HepG2 (cell line): ENCODE data around the gene KHNYN. TPM values are rescaled to one million over a fixed set of nuclear protein-coding genes. Genes with fewer than 3 reads are reported as not detected.

Source experiments
- DPF2 ChIP-seq: sonication (generic); formaldehyde crosslinking; IDR thresholded peaks from 2 replicates; pipeline ENCODE4 v1.4.0; 2020; ENCODE audit warnings: mild to moderate bottlenecking, low read depth, missing genetic modification reagents, borderline replicate concordance
- GATAD1 ChIP-seq: IDR thresholded peaks from 2 replicates; pipeline ENCODE4 v1.6.1; 2016; ENCODE audit warnings: missing genetic modification reagents, missing compliant biosample characterization
- KDM2A ChIP-seq: sonication (generic); formaldehyde crosslinking; IDR thresholded peaks from 2 replicates; pipeline ENCODE4 v1.4.0; 2020; ENCODE audit warnings: low read depth, missing genetic modification reagents, borderline replicate concordance
- SAP130 ChIP-seq: IDR thresholded peaks from 2 replicates; pipeline ENCODE4 v1.6.1; 2016; ENCODE audit warnings: low read depth
- ZMYM4 ChIP-seq: sonication (generic); formaldehyde crosslinking; IDR thresholded peaks from 2 replicates; pipeline ENCODE4 v1.8.1; 2023; ENCODE audit warnings: mild to moderate bottlenecking, missing genetic modification reagents
- ZNF10 ChIP-seq: sonication (generic); formaldehyde crosslinking; IDR thresholded peaks from 2 replicates; pipeline ENCODE4 v1.4.0; 2020; ENCODE audit warnings: mild to moderate bottlenecking, low read depth, missing genetic modification reagents, borderline replicate concordance
- ZNF124 ChIP-seq: sonication (generic); formaldehyde crosslinking; IDR thresholded peaks from 2 replicates; pipeline ENCODE4 v1.4.0; 2020; ENCODE audit warnings: missing genetic modification reagents
- polyA plus RNA-seq, 8 experiments: library from polyadenylated mRNA; depleted of rRNA in 3 of 8; stranded (reverse) in 7 of 8; unstranded in 1 of 8; fragments of >200 nt; fragmentation: Illumina TruSeq in 4 of 8; extraction: Trizol in 4 of 8; gene quantifications; 2 replicates each; pipeline versions ENCODE4 v1.2.1 to v1.2.3, GENCODE V29; 2011 to 2016; ENCODE audit warnings: low read depth in 4 of 8, missing spikeins in 1 of 8, mixed read lengths in 1 of 8; ENCODE audit not compliant: insufficient read depth in 1 of 8
- total RNA-seq, 5 experiments: library from RNA; depleted of rRNA; stranded (reverse); fragments of >200 nt; fragmentation: Illumina TruSeq; extraction: Trizol; gene quantifications; 2 replicates each; pipeline ENCODE4 v1.2.3, GENCODE V29; 2016; ENCODE audit warnings: low read depth in 1 of 5
- TF ChIP-seq, protein P1 (sequence below): sonication (generic); formaldehyde crosslinking; IDR thresholded peaks from 2 replicates; pipeline ENCODE4 v1.5.1; 2020; ENCODE audit warnings: missing genetic modification reagents, mild to moderate bottlenecking, borderline replicate concordance
- TF ChIP-seq, protein P2 (sequence below): sonication (generic); formaldehyde crosslinking; conservative IDR thresholded peaks from 2 replicates; pipeline ENCODE4 v1.4.0; 2020; ENCODE audit warnings: mild to moderate bottlenecking, missing genetic modification reagents, moderate library complexity
- TF ChIP-seq, protein P3 (sequence below): IDR thresholded peaks from 2 replicates; pipeline ENCODE4 v1.6.1; 2016; ENCODE audit warnings: low read depth
- TF ChIP-seq, protein P4 (sequence below): sonication (generic); formaldehyde crosslinking; conservative IDR thresholded peaks from 2 replicates; pipeline ENCODE4 v1.8.0; 2022; ENCODE audit warnings: mild to moderate bottlenecking, moderate library complexity, missing genetic modification reagents
- TF ChIP-seq, protein P5 (sequence below): sonication (generic); formaldehyde crosslinking; IDR thresholded peaks from 2 replicates; pipeline ENCODE4 v1.4.0; 2020; ENCODE audit warnings: missing genetic modification reagents
- TF ChIP-seq, protein P6 (sequence below): sonication (generic); formaldehyde crosslinking; IDR thresholded peaks from 2 replicates; pipeline ENCODE4 v1.4.0; 2020; ENCODE audit warnings: missing genetic modification reagents

The KHNYN gene
- total and polyA plus RNA-seq, 2 of the 13 experiments (the other 11 are each of a cell fraction or from before 2014, with no cell fraction given), result 52.8 to 75.7 TPM

DNA sequence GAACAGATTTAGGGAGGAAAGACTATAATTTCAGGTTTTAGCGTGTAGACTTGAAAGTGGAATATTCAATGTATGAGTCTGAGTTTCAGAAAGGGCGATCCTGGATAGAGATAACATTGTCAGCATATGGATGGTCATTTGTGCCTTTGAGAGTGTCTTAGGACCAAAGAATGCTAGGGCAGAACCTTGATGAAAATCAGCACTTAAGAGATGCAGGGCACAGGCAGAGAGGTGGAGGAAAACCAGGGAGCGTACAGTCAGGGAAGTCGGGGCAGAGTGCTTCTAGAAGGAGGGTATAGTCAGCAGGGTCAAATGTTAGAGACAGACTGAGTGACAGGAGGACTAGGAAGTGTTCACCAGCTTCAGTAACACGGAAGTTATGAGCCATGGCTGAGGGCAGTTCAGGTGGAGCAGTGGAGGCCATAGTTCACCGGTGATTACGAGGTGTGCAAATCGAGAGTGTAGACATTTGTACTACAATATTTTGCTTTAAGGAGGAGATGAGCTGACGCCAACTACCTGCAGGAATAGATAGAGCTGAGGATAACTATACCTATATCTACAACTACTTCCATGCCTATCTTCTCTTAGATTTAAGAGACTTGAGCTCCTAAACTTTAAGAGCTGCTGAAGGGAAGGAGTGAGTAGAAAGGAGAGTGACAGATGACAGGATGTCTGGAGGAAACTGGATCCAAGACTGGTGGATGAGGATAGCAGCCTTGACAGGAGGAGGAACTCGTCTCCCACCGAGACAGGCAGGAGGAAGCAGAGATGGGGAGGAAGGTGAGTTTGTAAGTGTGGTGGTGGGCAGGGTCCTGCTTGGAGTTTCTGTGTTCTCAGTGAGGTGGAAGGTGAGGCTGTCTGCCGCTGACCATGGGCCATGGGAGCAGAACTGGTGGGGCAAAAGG, 6.8 kb upstream of the KHNYN start (continued):
- TF ChIP-seq, protein P1, sequence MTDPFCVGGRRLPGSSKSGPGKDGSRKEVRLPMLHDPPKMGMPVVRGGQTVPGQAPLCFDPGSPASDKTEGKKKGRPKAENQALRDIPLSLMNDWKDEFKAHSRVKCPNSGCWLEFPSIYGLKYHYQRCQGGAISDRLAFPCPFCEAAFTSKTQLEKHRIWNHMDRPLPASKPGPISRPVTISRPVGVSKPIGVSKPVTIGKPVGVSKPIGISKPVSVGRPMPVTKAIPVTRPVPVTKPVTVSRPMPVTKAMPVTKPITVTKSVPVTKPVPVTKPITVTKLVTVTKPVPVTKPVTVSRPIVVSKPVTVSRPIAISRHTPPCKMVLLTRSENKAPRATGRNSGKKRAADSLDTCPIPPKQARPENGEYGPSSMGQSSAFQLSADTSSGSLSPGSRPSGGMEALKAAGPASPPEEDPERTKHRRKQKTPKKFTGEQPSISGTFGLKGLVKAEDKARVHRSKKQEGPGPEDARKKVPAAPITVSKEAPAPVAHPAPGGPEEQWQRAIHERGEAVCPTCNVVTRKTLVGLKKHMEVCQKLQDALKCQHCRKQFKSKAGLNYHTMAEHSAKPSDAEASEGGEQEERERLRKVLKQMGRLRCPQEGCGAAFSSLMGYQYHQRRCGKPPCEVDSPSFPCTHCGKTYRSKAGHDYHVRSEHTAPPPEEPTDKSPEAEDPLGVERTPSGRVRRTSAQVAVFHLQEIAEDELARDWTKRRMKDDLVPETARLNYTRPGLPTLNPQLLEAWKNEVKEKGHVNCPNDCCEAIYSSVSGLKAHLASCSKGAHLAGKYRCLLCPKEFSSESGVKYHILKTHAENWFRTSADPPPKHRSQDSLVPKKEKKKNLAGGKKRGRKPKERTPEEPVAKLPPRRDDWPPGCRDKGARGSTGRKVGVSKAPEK, result 0 out of 2 replicates have a peak, but pooled peaks have one; percentile 71
- TF ChIP-seq DPF2, result no peak
- TF ChIP-seq, protein P2, sequence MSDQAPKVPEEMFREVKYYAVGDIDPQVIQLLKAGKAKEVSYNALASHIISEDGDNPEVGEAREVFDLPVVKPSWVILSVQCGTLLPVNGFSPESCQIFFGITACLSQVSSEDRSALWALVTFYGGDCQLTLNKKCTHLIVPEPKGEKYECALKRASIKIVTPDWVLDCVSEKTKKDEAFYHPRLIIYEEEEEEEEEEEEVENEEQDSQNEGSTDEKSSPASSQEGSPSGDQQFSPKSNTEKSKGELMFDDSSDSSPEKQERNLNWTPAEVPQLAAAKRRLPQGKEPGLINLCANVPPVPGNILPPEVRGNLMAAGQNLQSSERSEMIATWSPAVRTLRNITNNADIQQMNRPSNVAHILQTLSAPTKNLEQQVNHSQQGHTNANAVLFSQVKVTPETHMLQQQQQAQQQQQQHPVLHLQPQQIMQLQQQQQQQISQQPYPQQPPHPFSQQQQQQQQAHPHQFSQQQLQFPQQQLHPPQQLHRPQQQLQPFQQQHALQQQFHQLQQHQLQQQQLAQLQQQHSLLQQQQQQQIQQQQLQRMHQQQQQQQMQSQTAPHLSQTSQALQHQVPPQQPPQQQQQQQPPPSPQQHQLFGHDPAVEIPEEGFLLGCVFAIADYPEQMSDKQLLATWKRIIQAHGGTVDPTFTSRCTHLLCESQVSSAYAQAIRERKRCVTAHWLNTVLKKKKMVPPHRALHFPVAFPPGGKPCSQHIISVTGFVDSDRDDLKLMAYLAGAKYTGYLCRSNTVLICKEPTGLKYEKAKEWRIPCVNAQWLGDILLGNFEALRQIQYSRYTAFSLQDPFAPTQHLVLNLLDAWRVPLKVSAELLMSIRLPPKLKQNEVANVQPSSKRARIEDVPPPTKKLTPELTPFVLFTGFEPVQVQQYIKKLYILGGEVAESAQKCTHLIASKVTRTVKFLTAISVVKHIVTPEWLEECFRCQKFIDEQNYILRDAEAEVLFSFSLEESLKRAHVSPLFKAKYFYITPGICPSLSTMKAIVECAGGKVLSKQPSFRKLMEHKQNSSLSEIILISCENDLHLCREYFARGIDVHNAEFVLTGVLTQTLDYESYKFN, result peak; percentile 50; the same call in 1 of the 2 replicates
- peak; percentile 49; the same call in 1 of the 2 replicates for TF ChIP-seq KDM2A
- TF ChIP-seq, protein P3, sequence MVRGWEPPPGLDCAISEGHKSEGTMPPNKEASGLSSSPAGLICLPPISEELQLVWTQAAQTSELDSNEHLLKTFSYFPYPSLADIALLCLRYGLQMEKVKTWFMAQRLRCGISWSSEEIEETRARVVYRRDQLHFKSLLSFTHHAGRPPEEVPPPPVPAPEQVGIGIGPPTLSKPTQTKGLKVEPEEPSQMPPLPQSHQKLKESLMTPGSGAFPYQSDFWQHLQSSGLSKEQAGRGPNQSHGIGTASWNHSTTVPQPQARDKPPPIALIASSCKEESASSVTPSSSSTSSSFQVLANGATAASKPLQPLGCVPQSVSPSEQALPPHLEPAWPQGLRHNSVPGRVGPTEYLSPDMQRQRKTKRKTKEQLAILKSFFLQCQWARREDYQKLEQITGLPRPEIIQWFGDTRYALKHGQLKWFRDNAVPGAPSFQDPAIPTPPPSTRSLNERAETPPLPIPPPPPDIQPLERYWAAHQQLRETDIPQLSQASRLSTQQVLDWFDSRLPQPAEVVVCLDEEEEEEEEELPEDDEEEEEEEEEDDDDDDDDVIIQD (CRISPR knock-in tag), result 0 out of 2 replicates have a peak, but pooled peaks have one; percentile 59
- no peak for TF ChIP-seq ZNF124
- TF ChIP-seq ZMYM4, result no peak
- TF ChIP-seq ZNF10 (CRISPR knock-in tag), result no peak
- TF ChIP-seq, protein P4, sequence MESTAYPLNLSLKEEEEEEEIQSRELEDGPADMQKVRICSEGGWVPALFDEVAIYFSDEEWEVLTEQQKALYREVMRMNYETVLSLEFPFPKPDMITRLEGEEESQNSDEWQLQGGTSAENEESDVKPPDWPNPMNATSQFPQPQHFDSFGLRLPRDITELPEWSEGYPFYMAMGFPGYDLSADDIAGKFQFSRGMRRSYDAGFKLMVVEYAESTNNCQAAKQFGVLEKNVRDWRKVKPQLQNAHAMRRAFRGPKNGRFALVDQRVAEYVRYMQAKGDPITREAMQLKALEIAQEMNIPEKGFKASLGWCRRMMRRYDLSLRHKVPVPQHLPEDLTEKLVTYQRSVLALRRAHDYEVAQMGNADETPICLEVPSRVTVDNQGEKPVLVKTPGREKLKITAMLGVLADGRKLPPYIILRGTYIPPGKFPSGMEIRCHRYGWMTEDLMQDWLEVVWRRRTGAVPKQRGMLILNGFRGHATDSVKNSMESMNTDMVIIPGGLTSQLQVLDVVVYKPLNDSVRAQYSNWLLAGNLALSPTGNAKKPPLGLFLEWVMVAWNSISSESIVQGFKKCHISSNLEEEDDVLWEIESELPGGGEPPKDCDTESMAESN (CRISPR knock-in tag), result 0 out of 2 replicates have a peak, but pooled peaks have one; percentile 29
- TF ChIP-seq, protein P5, sequence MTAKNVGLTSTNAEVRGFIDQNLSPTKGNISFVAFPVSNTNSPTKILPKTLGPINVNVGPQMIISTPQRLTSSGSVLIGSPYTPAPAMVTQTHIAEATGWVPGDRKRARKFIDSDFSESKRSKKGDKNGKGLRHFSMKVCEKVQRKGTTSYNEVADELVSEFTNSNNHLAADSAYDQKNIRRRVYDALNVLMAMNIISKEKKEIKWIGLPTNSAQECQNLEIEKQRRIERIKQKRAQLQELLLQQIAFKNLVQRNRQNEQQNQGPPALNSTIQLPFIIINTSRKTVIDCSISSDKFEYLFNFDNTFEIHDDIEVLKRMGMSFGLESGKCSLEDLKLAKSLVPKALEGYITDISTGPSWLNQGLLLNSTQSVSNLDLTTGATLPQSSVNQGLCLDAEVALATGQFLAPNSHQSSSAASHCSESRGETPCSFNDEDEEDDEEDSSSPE (CRISPR knock-in tag), result no peak
- TF ChIP-seq, protein P6, sequence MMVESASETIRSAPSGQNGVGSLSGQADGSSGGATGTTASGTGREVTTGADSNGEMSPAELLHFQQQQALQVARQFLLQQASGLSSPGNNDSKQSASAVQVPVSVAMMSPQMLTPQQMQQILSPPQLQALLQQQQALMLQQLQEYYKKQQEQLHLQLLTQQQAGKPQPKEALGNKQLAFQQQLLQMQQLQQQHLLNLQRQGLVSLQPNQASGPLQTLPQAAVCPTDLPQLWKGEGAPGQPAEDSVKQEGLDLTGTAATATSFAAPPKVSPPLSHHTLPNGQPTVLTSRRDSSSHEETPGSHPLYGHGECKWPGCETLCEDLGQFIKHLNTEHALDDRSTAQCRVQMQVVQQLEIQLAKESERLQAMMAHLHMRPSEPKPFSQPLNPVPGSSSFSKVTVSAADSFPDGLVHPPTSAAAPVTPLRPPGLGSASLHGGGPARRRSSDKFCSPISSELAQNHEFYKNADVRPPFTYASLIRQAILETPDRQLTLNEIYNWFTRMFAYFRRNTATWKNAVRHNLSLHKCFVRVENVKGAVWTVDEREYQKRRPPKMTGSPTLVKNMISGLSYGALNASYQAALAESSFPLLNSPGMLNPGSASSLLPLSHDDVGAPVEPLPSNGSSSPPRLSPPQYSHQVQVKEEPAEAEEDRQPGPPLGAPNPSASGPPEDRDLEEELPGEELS (CRISPR knock-in tag), result no peak
- peak; percentile 24; the same call in 1 of the 2 replicates for TF ChIP-seq GATAD1 (CRISPR knock-in tag)
- TF ChIP-seq SAP130 (CRISPR knock-in tag), result peak; percentile 59
